HG03575 (cell line): ENCODE data around the gene CLRN2.
"Not testable (repeated sequence)": the region's sequence is repeated elsewhere in the genome, so short reads cannot be mapped to it uniquely, and the experiment has no call there.

Experiments used
- ATAC-seq: cut with Tn5 transposase; IDR thresholded peaks from one replicate; pipeline ENCODE4 v1.9.1; 2021; ENCODE audit not compliant: unreplicated experiment, insufficient number of reproducible peaks, low FRiP score; ENCODE audit errors: extremely low read depth

The CLRN2 gene

GRCh38 chr4:17567271-17567670 lies 52.3 kb downstream of the CLRN2 start:
- ATAC-seq, result no peak

DNA sequence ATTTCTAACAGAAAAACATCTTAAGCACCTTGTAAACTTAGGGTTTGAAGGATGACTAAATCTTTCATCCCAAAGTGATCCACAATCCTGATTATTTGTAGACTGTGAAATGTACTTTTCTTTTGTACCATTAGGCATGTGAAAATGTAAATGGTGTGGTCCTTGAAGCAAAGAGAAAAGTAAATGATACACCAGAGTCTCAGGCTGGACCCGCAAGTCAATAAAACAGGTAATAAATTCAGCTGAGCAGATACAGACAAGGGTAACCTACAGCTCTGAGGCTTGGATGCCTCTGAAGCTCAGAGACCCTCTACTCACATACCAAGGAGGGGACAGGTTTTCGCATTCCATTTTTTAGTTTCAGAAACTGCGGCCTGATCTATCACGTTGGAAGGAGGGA lies 59.2 kb downstream of the CLRN2 start:
- no peak for ATAC-seq

DNA sequence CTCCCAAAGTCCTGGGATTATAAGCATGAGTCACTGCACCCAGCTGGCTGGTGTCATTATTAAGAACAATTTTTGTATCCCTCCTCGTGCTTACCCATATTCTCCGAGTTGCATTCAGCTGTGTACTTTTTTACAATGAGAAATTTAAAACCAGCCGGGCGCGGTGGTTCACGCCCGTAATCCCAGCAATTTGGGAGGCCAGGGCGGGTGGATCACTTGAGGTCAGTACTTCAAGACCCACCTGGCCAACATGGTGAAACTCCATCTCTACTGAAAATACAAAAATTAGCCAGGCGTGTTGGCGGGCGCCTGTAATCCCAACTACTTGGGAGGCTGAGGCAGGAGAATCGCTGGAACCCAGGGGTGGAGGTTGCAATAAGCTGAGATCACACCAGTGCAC lies 60.2 kb downstream of the CLRN2 start:
- ATAC-seq, result not testable (repeated sequence)
